Keratinocyte (primary cell): Measurements from ENCODE around the gene TRAIP. TPM values are rescaled to one million over a fixed set of nuclear protein-coding genes. Genes with fewer than 3 reads are reported as not detected.

ENCODE experiments used
- DNase-seq: peaks from one replicate; pipeline ENCODE4 v3.0.0-alpha.2; 2011; ENCODE audit warnings: low read depth, missing footprints, low spot score
- FAIRE-seq: peaks from 2 replicates; lab custom pipeline; 2011; peaks lifted over from hg19 to GRCh38; lab: Jason Lieb, UNC
- H2AFZ ChIP-seq: 2 replicates; pipeline ENCODE4 v1.6.0; 2012; ENCODE audit warnings: low read length, control low read depth, inconsistent platforms; ENCODE audit not compliant: control insufficient read depth
- H3K27ac ChIP-seq: 2 replicates; pipeline ENCODE4 v1.5.1; 2011; ENCODE audit warnings: low read length; ENCODE audit not compliant: control insufficient read depth, insufficient read depth
- H3K27me3 ChIP-seq: 3 replicates; pipeline ENCODE4 v1.6.0; 2011; ENCODE audit warnings: low read length; ENCODE audit not compliant: control insufficient read depth, insufficient read depth; ENCODE audit errors: extremely low read depth
- H3K36me3 ChIP-seq, 2 experiments: 2 replicates in 1 of 2; 3 replicates in 1 of 2; pipeline ENCODE4 v1.5.1; 2011; ENCODE audit warnings: low read length in 2 of 2, mild to moderate bottlenecking in 1 of 2; ENCODE audit not compliant: control insufficient read depth in 2 of 2, insufficient read depth in 2 of 2; ENCODE audit errors: extremely low read depth in 1 of 2
- H3K4me1 ChIP-seq: 3 replicates; pipeline ENCODE4 v1.5.1; 2011; ENCODE audit warnings: low read length; ENCODE audit not compliant: control insufficient read depth, insufficient read depth; ENCODE audit errors: extremely low read depth
- H3K4me2 ChIP-seq: 3 replicates; pipeline ENCODE4 v1.6.0; 2011; ENCODE audit warnings: low read depth, low read length; ENCODE audit not compliant: control insufficient read depth, insufficient read depth; ENCODE audit errors: extremely low read depth
- H3K4me3 ChIP-seq, 3 experiments: fragments of 200-600 bp in 1 of 3; sonication (generic) in 1 of 3; 2 replicates in 2 of 3; 3 replicates in 1 of 3; pipeline ENCODE4 v1.5.1; 2011 to 2016; ENCODE audit warnings: low read length in 3 of 3, mild to moderate bottlenecking in 3 of 3, control low read depth in 2 of 3, inconsistent platforms in 1 of 3, low read depth in 1 of 3, mixed read lengths in 1 of 3, mixed run types in 1 of 3, moderate library complexity in 1 of 3; ENCODE audit not compliant: control insufficient read depth in 2 of 3, insufficient read depth in 2 of 3; ENCODE audit errors: extremely low read depth in 1 of 3
- H3K79me2 ChIP-seq: 2 replicates; pipeline ENCODE4 v1.6.0; 2012; ENCODE audit warnings: low read length; ENCODE audit not compliant: control insufficient read depth, insufficient read depth
- H3K9ac ChIP-seq: 3 replicates; pipeline ENCODE4 v1.6.0; 2011; ENCODE audit warnings: low read length; ENCODE audit not compliant: control insufficient read depth, insufficient read depth; ENCODE audit errors: extremely low read depth
- H3K9me1 ChIP-seq: 3 replicates; pipeline ENCODE4 v1.6.0; 2011; ENCODE audit warnings: low read length; ENCODE audit not compliant: control insufficient read depth, insufficient read depth; ENCODE audit errors: extremely low read depth
- H3K9me3 ChIP-seq: 2 replicates; pipeline ENCODE4 v1.5.1; 2012; ENCODE audit warnings: low read depth, low read length; ENCODE audit not compliant: control insufficient read depth
- H4K20me1 ChIP-seq: 3 replicates; pipeline ENCODE4 v1.6.0; 2011; ENCODE audit warnings: low read length; ENCODE audit not compliant: control insufficient read depth, insufficient read depth; ENCODE audit errors: extremely low read depth
- EZH2 ChIP-seq: IDR thresholded peaks from one replicate; pipeline ENCODE4 v1.6.1; 2012; ENCODE audit warnings: inconsistent platforms, mild to moderate bottlenecking, low read length, moderate library complexity
- dilution Hi-C: fragments of 300-500 bp; cut with MboI; formaldehyde crosslinking; loops from one replicate; pipeline ENCODE4 v1.7.0; 2020; ENCODE audit warnings: low sequenced_read_pairs; ENCODE audit not compliant: extremely low pct_ligation_motif_present
- polyA plus RNA-seq, 5 experiments: library from polyadenylated mRNA; depleted of rRNA in 3 of 5; stranded (reverse) in 3 of 5; stranded (forward) in 1 of 5; unstranded in 1 of 5; fragments of >200 nt; gene quantifications; 1 replicate in 1 of 5; 2 replicates in 3 of 5; 3 replicates in 1 of 5; pipeline versions ENCODE4 v1.2.1 to v1.2.3, GENCODE V29; 2011 to 2012; ENCODE audit warnings: missing spikeins in 2 of 5, low read depth in 1 of 5, low replicate concordance in 1 of 5
- TF ChIP-seq, protein P1 (sequence below), 3 experiments: IDR thresholded peaks in 1 of 3; conservative IDR thresholded peaks in 1 of 3; optimal IDR thresholded peaks in 1 of 3; 2 replicates in 2 of 3; 3 replicates in 1 of 3; pipeline versions ENCODE3 to v1.5.1; 2011; ENCODE audit warnings: low read length in 3 of 3, mild to moderate bottlenecking in 3 of 3, moderate library complexity in 2 of 3, control low read depth in 1 of 3, inconsistent platforms in 1 of 3; ENCODE audit not compliant: insufficient read depth in 2 of 3; ENCODE audit errors: extremely low read depth in 1 of 3

Gene TRAIP
- polyA plus RNA-seq, 1 donor (not counting 4 experiments of a cell fraction or from before 2014, with no cell fraction given), result 5.8 TPM

DNA sequence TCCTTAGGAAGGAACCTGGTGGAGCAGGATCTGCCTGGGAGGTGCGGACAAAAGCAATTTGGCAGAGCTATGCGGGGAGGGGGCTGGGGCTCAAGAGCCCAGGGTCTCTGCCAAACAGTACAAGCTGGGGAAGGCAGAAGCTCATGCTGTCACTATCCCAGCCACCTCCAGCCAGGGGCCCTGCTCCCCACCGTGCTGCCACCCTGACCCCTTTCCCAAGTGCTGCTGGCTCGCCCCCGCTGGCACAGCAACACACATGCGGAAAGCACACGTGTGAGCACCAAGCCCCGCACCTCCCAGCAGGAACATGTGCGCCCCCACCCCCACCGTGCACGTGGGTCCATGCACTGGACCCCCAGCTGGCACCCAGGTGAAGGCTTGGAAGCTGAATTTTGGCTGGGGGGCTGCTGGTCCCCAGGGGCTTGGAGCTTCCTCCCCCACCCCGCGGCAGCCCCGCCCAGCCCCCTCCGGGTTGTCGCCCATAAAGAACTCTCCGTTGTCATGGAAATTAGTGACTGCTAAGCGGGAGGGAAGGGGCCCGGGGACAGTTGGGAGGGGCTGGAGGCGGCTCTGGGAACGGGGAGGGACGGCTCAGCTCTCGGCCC is 12.6 kb upstream of the TRAIP start:
- no peaks in the 10 kb centered on the region for H3K36me3 ChIP-seq
- H3K9me1 ChIP-seq, result no peaks in the 10 kb centered on the region
- peak overlapping the region; percentile 18 for H3K4me2 ChIP-seq
- FAIRE-seq (no peak), DNase-seq (no peak)
- no peaks in the 10 kb centered on the region for H3K4me1 ChIP-seq
- peaks cover 72% of the 10 kb centered on the region for H3K27me3 ChIP-seq
- peaks cover 4% of the 10 kb centered on the region for H4K20me1 ChIP-seq
- H2AFZ ChIP-seq, result no peak overlapping the region
- H3K4me3 ChIP-seq, result no peak overlapping the region
- no peaks in the 10 kb centered on the region for H3K79me2 ChIP-seq
- dilution Hi-C loops, result loop anchor here (25.0 kb wide), 2 partner anchors 93 to 132 kb away; no protein-coding TSS in a partner anchor
- H3K9me3 ChIP-seq, result no peaks in the 10 kb centered on the region
- no peak overlapping the region for H3K27ac ChIP-seq
- no peak overlapping the region for H3K9ac ChIP-seq
- no peak for TF ChIP-seq EZH2
- TF ChIP-seq, protein P1, sequence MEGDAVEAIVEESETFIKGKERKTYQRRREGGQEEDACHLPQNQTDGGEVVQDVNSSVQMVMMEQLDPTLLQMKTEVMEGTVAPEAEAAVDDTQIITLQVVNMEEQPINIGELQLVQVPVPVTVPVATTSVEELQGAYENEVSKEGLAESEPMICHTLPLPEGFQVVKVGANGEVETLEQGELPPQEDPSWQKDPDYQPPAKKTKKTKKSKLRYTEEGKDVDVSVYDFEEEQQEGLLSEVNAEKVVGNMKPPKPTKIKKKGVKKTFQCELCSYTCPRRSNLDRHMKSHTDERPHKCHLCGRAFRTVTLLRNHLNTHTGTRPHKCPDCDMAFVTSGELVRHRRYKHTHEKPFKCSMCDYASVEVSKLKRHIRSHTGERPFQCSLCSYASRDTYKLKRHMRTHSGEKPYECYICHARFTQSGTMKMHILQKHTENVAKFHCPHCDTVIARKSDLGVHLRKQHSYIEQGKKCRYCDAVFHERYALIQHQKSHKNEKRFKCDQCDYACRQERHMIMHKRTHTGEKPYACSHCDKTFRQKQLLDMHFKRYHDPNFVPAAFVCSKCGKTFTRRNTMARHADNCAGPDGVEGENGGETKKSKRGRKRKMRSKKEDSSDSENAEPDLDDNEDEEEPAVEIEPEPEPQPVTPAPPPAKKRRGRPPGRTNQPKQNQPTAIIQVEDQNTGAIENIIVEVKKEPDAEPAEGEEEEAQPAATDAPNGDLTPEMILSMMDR (optimal IDR thresholded peaks at IDR 0.05 in 1 of 3, IDR thresholded peaks at IDR 0.05 in 1 of 3, conservative IDR thresholded peaks at IDR 0.05 in 1 of 3; ENCODE audit: extremely low read depth in 1 of 3, insufficient read depth in 2 of 3, low read length in 3 of 3), result no peak

DNA sequence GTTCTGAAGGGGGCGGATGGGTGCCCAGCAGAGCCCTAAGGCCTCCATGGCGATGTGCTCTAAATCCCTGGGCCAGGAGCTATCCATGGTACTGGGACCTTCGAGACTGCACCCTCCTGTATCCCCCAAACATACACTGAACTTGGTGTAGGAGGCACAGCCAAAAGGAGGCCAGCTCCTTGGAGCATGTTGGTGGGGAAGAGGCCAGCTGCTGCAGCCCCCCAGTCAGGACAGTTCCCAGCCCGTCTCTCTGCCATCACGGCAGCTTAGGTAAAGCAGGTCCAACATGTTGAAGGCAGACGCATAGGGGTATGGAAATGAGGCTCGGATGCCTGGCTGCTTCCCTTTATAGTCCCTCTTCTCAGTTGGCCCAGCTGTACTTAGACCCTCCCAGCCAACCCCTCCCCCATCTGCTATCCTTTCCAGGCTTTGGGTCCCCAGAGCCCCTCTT is 11.5 kb upstream of the TRAIP start:
- DNase-seq (no peak), FAIRE-seq (peak; percentile 57)
- no peaks in the 10 kb centered on the region for H3K4me1 ChIP-seq
- dilution Hi-C loops, result loop anchor here (25.0 kb wide), 2 partner anchors 94 to 131 kb away; no protein-coding TSS in a partner anchor
- H3K36me3 ChIP-seq, result no peaks in the 10 kb centered on the region
- no peaks in the 10 kb centered on the region for H3K9me1 ChIP-seq
- H2AFZ ChIP-seq, result no peak overlapping the region
- no peak overlapping the region for H3K9ac ChIP-seq
- no peak overlapping the region for H3K27ac ChIP-seq
- no peak overlapping the region for H3K4me2 ChIP-seq
- no peak overlapping the region for H3K4me3 ChIP-seq
- H3K79me2 ChIP-seq, result no peaks in the 10 kb centered on the region
- H3K9me3 ChIP-seq, result no peaks in the 10 kb centered on the region
- peaks cover 4% of the 10 kb centered on the region for H4K20me1 ChIP-seq
- TF ChIP-seq, protein P1 (optimal IDR thresholded peaks at IDR 0.05 in 1 of 3, IDR thresholded peaks at IDR 0.05 in 1 of 3, conservative IDR thresholded peaks at IDR 0.05 in 1 of 3; ENCODE audit: extremely low read depth in 1 of 3, insufficient read depth in 2 of 3, low read length in 3 of 3), result no peak
- TF ChIP-seq EZH2, result no peak
- peaks cover 67% of the 10 kb centered on the region for H3K27me3 ChIP-seq
